ENCODE data around the gene ADAMTS17.

ADAMTS17 gene

DNA sequence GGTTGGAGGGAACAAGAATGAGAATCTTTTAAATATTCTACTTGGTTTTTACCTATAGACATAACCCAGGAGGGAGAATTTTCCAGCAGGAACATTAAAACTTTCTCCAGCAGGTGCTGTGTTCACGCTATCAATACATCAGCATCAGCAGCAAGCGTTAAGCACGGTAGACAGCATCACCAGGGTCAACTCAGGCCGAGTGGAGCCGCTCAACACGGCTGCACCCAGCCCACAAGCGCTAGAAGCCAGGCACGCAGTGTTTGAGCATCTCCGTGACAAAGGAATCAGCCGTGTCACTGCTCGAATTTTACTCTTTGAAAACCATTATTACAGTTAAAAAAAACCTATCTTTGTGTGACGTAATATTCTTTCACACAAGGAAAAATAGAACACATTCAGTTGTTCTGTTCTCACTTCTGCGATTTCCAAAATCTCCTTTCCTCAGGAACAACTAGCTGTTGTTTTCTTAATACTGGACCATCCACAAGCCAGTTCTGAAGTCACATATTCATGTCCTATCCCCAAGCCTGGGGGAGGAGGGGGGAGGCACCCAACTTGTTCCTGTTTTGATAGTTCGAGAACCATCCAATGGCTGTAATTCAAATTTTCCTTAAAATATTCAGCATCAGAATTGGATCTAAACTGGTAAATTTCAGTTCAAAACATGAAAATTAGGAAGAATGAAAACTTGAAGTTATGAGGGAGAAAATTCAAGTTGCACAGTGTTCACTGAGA, 77.9 kb downstream of the ADAMTS17 start:
- Histone ChIP-seq H3K4me2 (ENCODE audit: low read length) (no peak overlapping the region), H3K4me1 (ENCODE audit: control insufficient read depth, low read length) (no peaks in the 10 kb centered on the region), H4K20me1 (ENCODE audit: control insufficient read depth, insufficient read depth, low read depth, low read length) (no peaks in the 10 kb centered on the region), H3K9me2 (replicated peaks; ENCODE audit: control insufficient read depth, low read length) (no peaks in the 10 kb centered on the region), H3F3A (ENCODE audit: control insufficient read depth, insufficient read depth) (no peaks in the 10 kb centered on the region), H3K4me3 (ENCODE audit: low read length) (no peak overlapping the region), H3K36me3 (ENCODE audit: control insufficient read depth, low read length) (no peaks in the 10 kb centered on the region), H3K27me3 (ENCODE audit: control insufficient read depth, low read length) (no peaks in the 10 kb centered on the region), H3K79me2 (ENCODE audit: control insufficient read depth, low read length) (no peaks in the 10 kb centered on the region), H3K9me3 (ENCODE audit: control insufficient read depth, insufficient read depth, low read length) (no peaks in the 10 kb centered on the region), H3K27ac (ENCODE audit: low read depth, low read length) (no peak overlapping the region)
- TF ChIP-seq, protein P1, sequence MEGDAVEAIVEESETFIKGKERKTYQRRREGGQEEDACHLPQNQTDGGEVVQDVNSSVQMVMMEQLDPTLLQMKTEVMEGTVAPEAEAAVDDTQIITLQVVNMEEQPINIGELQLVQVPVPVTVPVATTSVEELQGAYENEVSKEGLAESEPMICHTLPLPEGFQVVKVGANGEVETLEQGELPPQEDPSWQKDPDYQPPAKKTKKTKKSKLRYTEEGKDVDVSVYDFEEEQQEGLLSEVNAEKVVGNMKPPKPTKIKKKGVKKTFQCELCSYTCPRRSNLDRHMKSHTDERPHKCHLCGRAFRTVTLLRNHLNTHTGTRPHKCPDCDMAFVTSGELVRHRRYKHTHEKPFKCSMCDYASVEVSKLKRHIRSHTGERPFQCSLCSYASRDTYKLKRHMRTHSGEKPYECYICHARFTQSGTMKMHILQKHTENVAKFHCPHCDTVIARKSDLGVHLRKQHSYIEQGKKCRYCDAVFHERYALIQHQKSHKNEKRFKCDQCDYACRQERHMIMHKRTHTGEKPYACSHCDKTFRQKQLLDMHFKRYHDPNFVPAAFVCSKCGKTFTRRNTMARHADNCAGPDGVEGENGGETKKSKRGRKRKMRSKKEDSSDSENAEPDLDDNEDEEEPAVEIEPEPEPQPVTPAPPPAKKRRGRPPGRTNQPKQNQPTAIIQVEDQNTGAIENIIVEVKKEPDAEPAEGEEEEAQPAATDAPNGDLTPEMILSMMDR (IDR thresholded peaks at IDR 0.05; ENCODE audit: low read depth, low read length, poor library complexity, severe bottlenecking) = no peak
- TF ChIP-seq EZH2phosphoT487 (IDR thresholded peaks at IDR 0.05; ENCODE audit: borderline replicate concordance, low read length) = no peak

DNA sequence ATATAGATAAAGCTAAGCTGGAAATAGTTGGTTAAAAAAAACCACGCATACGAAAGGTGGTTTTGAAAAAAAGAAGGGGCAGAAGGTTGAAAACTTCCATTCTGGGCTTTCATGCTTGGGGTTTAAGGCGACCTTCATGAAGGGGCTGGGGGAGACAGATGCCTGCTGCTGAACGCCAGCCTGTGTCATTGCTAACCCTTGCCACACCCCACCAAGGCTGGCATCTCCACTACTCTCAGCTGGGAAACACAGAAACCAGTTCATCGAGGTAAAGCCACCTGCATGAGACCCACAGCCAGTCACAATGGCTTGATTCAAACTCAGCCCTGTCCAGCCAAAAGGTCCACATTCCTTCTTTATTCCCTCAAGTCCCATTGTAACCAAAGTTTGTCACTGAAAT, 78.7 kb downstream of the ADAMTS17 start:
- Histone ChIP-seq H3F3A (ENCODE audit: control insufficient read depth, insufficient read depth) (no peaks in the 10 kb centered on the region), H3K9me3 (ENCODE audit: control insufficient read depth, insufficient read depth, low read length) (no peaks in the 10 kb centered on the region), H3K4me3 (ENCODE audit: low read length) (no peak overlapping the region), H3K27ac (ENCODE audit: low read depth, low read length) (no peak overlapping the region), H3K4me2 (ENCODE audit: low read length) (no peak overlapping the region), H3K27me3 (ENCODE audit: control insufficient read depth, low read length) (no peaks in the 10 kb centered on the region), H3K36me3 (ENCODE audit: control insufficient read depth, low read length) (no peaks in the 10 kb centered on the region), H4K20me1 (ENCODE audit: control insufficient read depth, insufficient read depth, low read depth, low read length) (no peaks in the 10 kb centered on the region), H3K4me1 (ENCODE audit: control insufficient read depth, low read length) (no peaks in the 10 kb centered on the region), H3K9me2 (replicated peaks; ENCODE audit: control insufficient read depth, low read length) (no peaks in the 10 kb centered on the region), H3K79me2 (ENCODE audit: control insufficient read depth, low read length) (no peaks in the 10 kb centered on the region)
- TF ChIP-seq, protein P1 (IDR thresholded peaks at IDR 0.05; ENCODE audit: low read depth, low read length, poor library complexity, severe bottlenecking) = no peak
- TF ChIP-seq EZH2phosphoT487 (IDR thresholded peaks at IDR 0.05; ENCODE audit: borderline replicate concordance, low read length) = no peak

DNA sequence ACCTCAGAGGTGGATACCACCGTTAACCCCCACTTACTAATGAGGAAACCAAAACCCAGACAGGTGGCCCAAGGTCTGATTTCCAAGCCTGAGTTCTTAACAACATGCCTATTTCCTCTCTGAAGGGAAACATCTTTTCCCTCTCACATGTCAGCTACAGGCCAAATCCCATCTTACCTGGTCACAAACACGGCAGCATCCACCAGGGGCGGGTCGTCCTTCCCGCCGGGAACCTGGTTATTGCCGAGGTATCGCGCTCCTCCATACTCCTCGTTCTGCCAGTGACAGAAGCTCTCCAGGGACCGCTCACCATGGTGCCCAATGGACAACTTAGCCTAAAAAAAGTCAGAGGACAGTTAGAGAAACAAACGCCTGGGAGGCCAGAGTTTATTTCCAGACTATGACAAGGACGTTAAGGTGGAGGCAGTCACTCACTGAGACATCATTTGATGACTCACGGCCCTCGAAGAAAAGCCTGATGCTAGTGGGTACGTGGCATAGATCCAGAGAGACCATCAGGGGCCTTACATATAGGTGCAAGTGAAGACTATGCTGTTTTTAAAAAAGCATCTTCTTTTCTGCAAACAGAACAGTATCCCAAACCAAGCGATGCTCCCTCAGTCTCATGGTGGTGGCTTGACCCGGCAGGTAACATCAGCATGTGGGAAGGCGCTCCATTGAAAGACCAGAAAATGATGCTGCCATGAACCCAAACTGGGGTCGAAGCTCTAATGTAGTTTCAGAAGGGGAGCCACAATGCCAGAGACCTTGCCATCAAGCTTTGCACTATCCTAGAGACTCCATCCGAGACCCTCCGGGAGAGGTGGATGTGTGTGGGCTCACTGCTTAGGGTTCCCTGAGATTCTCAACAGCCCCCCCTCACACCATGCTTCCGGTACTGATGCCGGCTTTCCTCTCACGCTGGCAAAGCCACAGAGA, 80.2 kb downstream of the ADAMTS17 start:
- no peak overlapping the region for H3K4me2 ChIP-seq (ENCODE audit: low read length)
- no peaks in the 10 kb centered on the region for H3K4me1 ChIP-seq (ENCODE audit: control insufficient read depth, low read length)
- H3K9me2 ChIP-seq (replicated peaks; ENCODE audit: control insufficient read depth, low read length) = no peaks in the 10 kb centered on the region
- H4K20me1 ChIP-seq (ENCODE audit: control insufficient read depth, insufficient read depth, low read depth, low read length) = no peaks in the 10 kb centered on the region
- H3F3A ChIP-seq (ENCODE audit: control insufficient read depth, insufficient read depth) = no peaks in the 10 kb centered on the region
- no peak overlapping the region for H3K4me3 ChIP-seq (ENCODE audit: low read length)
- H3K27me3 ChIP-seq (ENCODE audit: control insufficient read depth, low read length) = no peaks in the 10 kb centered on the region
- H3K36me3 ChIP-seq (ENCODE audit: control insufficient read depth, low read length) = no peaks in the 10 kb centered on the region
- no peaks in the 10 kb centered on the region for H3K79me2 ChIP-seq (ENCODE audit: control insufficient read depth, low read length)
- TF ChIP-seq, protein P1 (IDR thresholded peaks at IDR 0.05; ENCODE audit: low read depth, low read length, poor library complexity, severe bottlenecking) = no peak
- TF ChIP-seq EZH2phosphoT487 (IDR thresholded peaks at IDR 0.05; ENCODE audit: borderline replicate concordance, low read length) = no peak
- no peak overlapping the region for H3K27ac ChIP-seq (ENCODE audit: low read depth, low read length)
- H3K9me3 ChIP-seq (ENCODE audit: control insufficient read depth, insufficient read depth, low read length) = no peaks in the 10 kb centered on the region

Data from DOHH2 (cell line).